HEK293 (cell line): ENCODE results near the gene ANKRD33B.

ENCODE experiments used
- ATF2 ChIP-seq: fragments of 450-650 bp; formaldehyde crosslinking; IDR thresholded peaks from 2 replicates; pipeline ENCODE4 v1.5.1; 2016; ENCODE audit warnings: missing biosample characterization, missing genetic modification characterization, low read depth
- BCL11A ChIP-seq: fragments of 450-650 bp; formaldehyde crosslinking; IDR thresholded peaks from 2 replicates; pipeline ENCODE4 v1.5.1; 2016; ENCODE audit warnings: low read depth, missing biosample characterization, missing genetic modification characterization
- KLF1 ChIP-seq: fragments of 450-650 bp; formaldehyde crosslinking; IDR thresholded peaks from 2 replicates; pipeline ENCODE4 v1.5.1; 2016; ENCODE audit warnings: missing biosample characterization, missing genetic modification characterization
- KLF9 ChIP-seq: fragments of 450-650 bp; formaldehyde crosslinking; IDR thresholded peaks from 2 replicates; pipeline ENCODE4 v1.5.1; 2016; ENCODE audit warnings: missing biosample characterization, missing genetic modification characterization, low read depth
- OSR2 ChIP-seq: fragments of 450-650 bp; formaldehyde crosslinking; IDR thresholded peaks from 2 replicates; pipeline ENCODE4 v1.5.1; 2016; ENCODE audit warnings: missing biosample characterization, missing genetic modification characterization
- PRDM2 ChIP-seq: fragments of 450-650 bp; formaldehyde crosslinking; IDR thresholded peaks from 2 replicates; pipeline ENCODE4 v1.5.1; 2016; ENCODE audit warnings: missing biosample characterization, missing genetic modification characterization, borderline replicate concordance
- SP3 ChIP-seq: fragments of 450-650 bp; formaldehyde crosslinking; IDR thresholded peaks from 2 replicates; pipeline ENCODE4 v1.5.1; 2016; ENCODE audit warnings: missing biosample characterization, missing genetic modification characterization
- TSHZ1 ChIP-seq: fragments of 450-650 bp; formaldehyde crosslinking; IDR thresholded peaks from 2 replicates; pipeline ENCODE4 v1.5.1; 2016; ENCODE audit warnings: missing biosample characterization, missing genetic modification characterization, borderline replicate concordance
- ZBTB17 ChIP-seq: fragments of 450-650 bp; formaldehyde crosslinking; IDR thresholded peaks from 2 replicates; pipeline ENCODE4 v1.5.1; 2016; ENCODE audit warnings: missing biosample characterization, missing genetic modification characterization
- ZBTB21 ChIP-seq: fragments of 450-650 bp; formaldehyde crosslinking; IDR thresholded peaks from 2 replicates; pipeline ENCODE4 v1.5.1; 2017; ENCODE audit warnings: missing biosample characterization, missing genetic modification characterization
- ZBTB8A ChIP-seq: fragments of 450-650 bp; formaldehyde crosslinking; IDR thresholded peaks from 2 replicates; pipeline ENCODE4 v1.5.1; 2016; ENCODE audit warnings: missing biosample characterization, missing genetic modification characterization
- ZNF23 ChIP-seq: fragments of 450-650 bp; formaldehyde crosslinking; IDR thresholded peaks from 2 replicates; pipeline ENCODE4 v1.5.1; 2016; ENCODE audit warnings: missing biosample characterization, missing genetic modification characterization, borderline replicate concordance
- ZNF280D ChIP-seq: fragments of 450-650 bp; formaldehyde crosslinking; IDR thresholded peaks from 2 replicates; pipeline ENCODE4 v1.5.1; 2016; ENCODE audit warnings: missing biosample characterization, missing genetic modification characterization
- ZNF324 ChIP-seq: fragments of 450-650 bp; formaldehyde crosslinking; IDR thresholded peaks from 2 replicates; pipeline ENCODE4 v1.5.1; 2016; ENCODE audit warnings: missing biosample characterization, missing genetic modification characterization
- ZNF341 ChIP-seq: fragments of 450-650 bp; formaldehyde crosslinking; IDR thresholded peaks from 2 replicates; pipeline ENCODE4; 2016; ENCODE audit warnings: low read depth, missing biosample characterization, missing genetic modification characterization
- ZNF354C ChIP-seq: fragments of 450-650 bp; formaldehyde crosslinking; IDR thresholded peaks from 2 replicates; pipeline ENCODE4 v1.5.1; 2016; ENCODE audit warnings: missing biosample characterization, missing genetic modification characterization, low read depth, borderline replicate concordance
- ZNF366 ChIP-seq: fragments of 450-650 bp; formaldehyde crosslinking; conservative IDR thresholded peaks from 2 replicates; pipeline ENCODE4 v1.5.1; 2016; ENCODE audit warnings: missing biosample characterization, missing genetic modification characterization
- ZNF645 ChIP-seq: fragments of 450-650 bp; formaldehyde crosslinking; IDR thresholded peaks from 2 replicates; pipeline ENCODE4; 2016; ENCODE audit warnings: missing biosample characterization, missing genetic modification characterization
- ZNF837 ChIP-seq: fragments of 450-650 bp; formaldehyde crosslinking; IDR thresholded peaks from 2 replicates; pipeline ENCODE4 v1.5.1; 2016; ENCODE audit warnings: missing biosample characterization, missing genetic modification characterization
- ZSCAN23 ChIP-seq: fragments of 450-650 bp; formaldehyde crosslinking; IDR thresholded peaks from 2 replicates; pipeline ENCODE4 v1.5.1; 2016; ENCODE audit warnings: missing biosample characterization, missing genetic modification characterization
- ZSCAN30 ChIP-seq: fragments of 450-650 bp; IDR thresholded peaks from 2 replicates; pipeline ENCODE4 v1.5.1; 2018; ENCODE audit warnings: missing biosample characterization, mild to moderate bottlenecking, missing genetic modification characterization, moderate library complexity
- ZSCAN5A ChIP-seq: fragments of 450-650 bp; formaldehyde crosslinking; IDR thresholded peaks from 2 replicates; pipeline ENCODE4 v1.5.1; 2016; ENCODE audit warnings: missing biosample characterization, missing genetic modification characterization

ANKRD33B gene

GRCh38 chr5:10607023-10607665 lies 43.3 kb downstream of the ANKRD33B start (continued):
- TF ChIP-seq ZNF837: no peak
- peak; percentile 49; the same call in 1 of the 2 replicates for TF ChIP-seq ZNF645 (tag by site-specific recombination)
- TF ChIP-seq ZSCAN5A (tag by site-specific recombination): peak; percentile 29; the same call in 1 of the 2 replicates
- peak; percentile 17; the same call in 1 of the 2 replicates for TF ChIP-seq KLF9 (tag by site-specific recombination)
- TF ChIP-seq ZSCAN30 (tag by site-specific recombination): peak; percentile 92
- peak; percentile 95 for TF ChIP-seq TSHZ1 (tag by site-specific recombination)
- TF ChIP-seq ZNF354C (tag by site-specific recombination): no peak
- peak; percentile 89 for TF ChIP-seq BCL11A (tag by site-specific recombination)
- no peak for TF ChIP-seq ZNF23
- no peak for TF ChIP-seq ZNF280D (tag by site-specific recombination)
- peak; percentile 80; the same call in 1 of the 2 replicates for TF ChIP-seq ZSCAN23 (tag by site-specific recombination)
- peak; percentile 72 for TF ChIP-seq ATF2 (tag by site-specific recombination)
- TF ChIP-seq ZBTB8A (tag by site-specific recombination): peak; percentile 78; the same call in 1 of the 2 replicates
- TF ChIP-seq ZBTB21 (tag by site-specific recombination): no peak
- TF ChIP-seq PRDM2 (tag by site-specific recombination): no peak
- TF ChIP-seq KLF1 (tag by site-specific recombination): peak; percentile 72
- peak; percentile 82 for TF ChIP-seq ZBTB17 (tag by site-specific recombination)
- TF ChIP-seq SP3 (tag by site-specific recombination): no peak
- peak; percentile 72; the same call in 1 of the 2 replicates for TF ChIP-seq ZNF366 (tag by site-specific recombination)
- peak; percentile 100 for TF ChIP-seq OSR2 (tag by site-specific recombination)
- TF ChIP-seq ZNF324: 0 out of 2 replicates have a peak, but pooled peaks have one; percentile 81
- no peak for TF ChIP-seq ZNF341 (tag by site-specific recombination)
